Vagina (tissue), 2 donors: ENCODE data around the gene HEPHL1. TPM values are rescaled to one million over a fixed set of nuclear protein-coding genes. Genes with fewer than 3 reads are reported as not detected.

Experiments used
- DNase-seq, 2 donors: peaks; one replicate each; pipeline ENCODE4 v3.0.0-alpha.2; 2017; ENCODE audit errors: extremely low spot score in 2 of 2
- H3K27ac ChIP-seq: fragments of 200-600 bp; sonication (generic); one replicate; pipeline ENCODE4 v1.5.1; 2019
- H3K27me3 ChIP-seq: fragments of 200-600 bp; sonication (generic); one replicate; pipeline ENCODE4 v1.5.1; 2019
- H3K36me3 ChIP-seq, 2 donors: fragments of 200-600 bp; sonication (generic); one replicate each; pipeline ENCODE4 v1.5.1; 2017 to 2019
- H3K4me1 ChIP-seq: fragments of 200-600 bp; sonication (generic); one replicate; pipeline ENCODE4 v1.5.1; 2019
- H3K4me3 ChIP-seq, 2 donors: fragments of 200-600 bp; sonication (generic); 1 replicate in 1 of 2; 2 replicates in 1 of 2; pipeline ENCODE4 v1.5.1; 2016 to 2019
- H3K9me3 ChIP-seq: fragments of 200-600 bp; sonication (generic); one replicate; pipeline ENCODE4 v1.5.1; 2019
- POLR2A ChIP-seq, 2 donors: fragments of 450-650 bp; IDR thresholded peaks; one replicate each; pipeline ENCODE4 v1.6.1; 2017; ENCODE audit warnings: antibody characterized with exemption in 2 of 2, mild to moderate bottlenecking in 2 of 2, moderate library complexity in 2 of 2
- POLR2AphosphoS5 ChIP-seq, 2 donors: sonication (generic); formaldehyde crosslinking; IDR thresholded peaks; one replicate each; pipeline ENCODE4 v1.9.0; 2017; ENCODE audit warnings: antibody characterized with exemption in 2 of 2, mild to moderate bottlenecking in 2 of 2, low read depth in 1 of 2; ENCODE audit not compliant: insufficient read depth in 1 of 2
- intact Hi-C: fragments of 100-400 bp; cut with DNase I; formaldehyde crosslinking; loops from one replicate; pipeline ENCODE4 v1.15.1; 2023
- total RNA-seq: library from RNA; depleted of rRNA; stranded (reverse); fragments of >200 nt; gene quantifications from one replicate; pipeline ENCODE4 v1.2.3, GENCODE V29; 2016
- TF ChIP-seq, protein P1 (sequence below), 3 experiments: fragments of 450-650 bp in 2 of 3; fragments of 200-600 bp in 1 of 3; sonication (generic) in 1 of 3; IDR thresholded peaks; one replicate each; pipeline ENCODE4 v1.5.1; 2017 to 2019; ENCODE audit warnings: antibody characterized with exemption in 3 of 3, mild to moderate bottlenecking in 2 of 3, moderate library complexity in 2 of 3

The HEPHL1 gene
- total RNA-seq, 1 donor from 2014 or later = 1.7 TPM

DNA sequence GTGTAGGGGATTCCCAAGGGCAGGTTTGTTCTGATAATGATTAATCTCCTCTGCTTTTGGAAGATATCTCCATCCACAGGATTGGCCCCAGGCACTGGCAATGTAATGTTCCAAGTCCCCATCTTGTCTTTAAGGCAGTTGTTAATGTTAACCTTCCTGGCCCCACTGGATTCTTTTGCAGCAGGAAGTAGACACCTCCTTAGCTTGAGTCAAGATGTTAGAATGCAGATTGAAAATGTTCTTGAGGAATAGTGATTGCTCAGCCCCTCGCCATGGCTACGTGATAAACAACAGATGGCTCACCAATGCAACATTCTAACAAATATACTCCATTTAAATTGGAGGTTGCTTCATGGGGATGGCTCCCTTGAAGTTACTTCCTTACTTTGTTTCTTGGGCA, 7.3 kb downstream of the HEPHL1 start:
- H3K4me3 ChIP-seq = no peak overlapping the region
- intact Hi-C loops = loop anchor here (10.0 kb wide), 1 partner anchor 1994 kb away; no protein-coding TSS in a partner anchor
- peak in 1 of 2 donors; percentile 72 for DNase-seq
- H3K4me1 ChIP-seq = no peaks in the 10 kb centered on the region
- no peaks in the 10 kb centered on the region for H3K27me3 ChIP-seq
- H3K9me3 ChIP-seq = no peaks in the 10 kb centered on the region
- H3K27ac ChIP-seq = no peak overlapping the region
- no peaks in the 10 kb centered on the region for H3K36me3 ChIP-seq
- TF ChIP-seq POLR2A (IDR thresholded peaks at IDR 0.05) (no peak), POLR2AphosphoS5 (IDR thresholded peaks at IDR 0.05; ENCODE audit: insufficient read depth in 1 of 2, low read depth in 1 of 2) (no peak)
- TF ChIP-seq, protein P1, sequence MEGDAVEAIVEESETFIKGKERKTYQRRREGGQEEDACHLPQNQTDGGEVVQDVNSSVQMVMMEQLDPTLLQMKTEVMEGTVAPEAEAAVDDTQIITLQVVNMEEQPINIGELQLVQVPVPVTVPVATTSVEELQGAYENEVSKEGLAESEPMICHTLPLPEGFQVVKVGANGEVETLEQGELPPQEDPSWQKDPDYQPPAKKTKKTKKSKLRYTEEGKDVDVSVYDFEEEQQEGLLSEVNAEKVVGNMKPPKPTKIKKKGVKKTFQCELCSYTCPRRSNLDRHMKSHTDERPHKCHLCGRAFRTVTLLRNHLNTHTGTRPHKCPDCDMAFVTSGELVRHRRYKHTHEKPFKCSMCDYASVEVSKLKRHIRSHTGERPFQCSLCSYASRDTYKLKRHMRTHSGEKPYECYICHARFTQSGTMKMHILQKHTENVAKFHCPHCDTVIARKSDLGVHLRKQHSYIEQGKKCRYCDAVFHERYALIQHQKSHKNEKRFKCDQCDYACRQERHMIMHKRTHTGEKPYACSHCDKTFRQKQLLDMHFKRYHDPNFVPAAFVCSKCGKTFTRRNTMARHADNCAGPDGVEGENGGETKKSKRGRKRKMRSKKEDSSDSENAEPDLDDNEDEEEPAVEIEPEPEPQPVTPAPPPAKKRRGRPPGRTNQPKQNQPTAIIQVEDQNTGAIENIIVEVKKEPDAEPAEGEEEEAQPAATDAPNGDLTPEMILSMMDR (IDR thresholded peaks at IDR 0.05) = no peak

DNA sequence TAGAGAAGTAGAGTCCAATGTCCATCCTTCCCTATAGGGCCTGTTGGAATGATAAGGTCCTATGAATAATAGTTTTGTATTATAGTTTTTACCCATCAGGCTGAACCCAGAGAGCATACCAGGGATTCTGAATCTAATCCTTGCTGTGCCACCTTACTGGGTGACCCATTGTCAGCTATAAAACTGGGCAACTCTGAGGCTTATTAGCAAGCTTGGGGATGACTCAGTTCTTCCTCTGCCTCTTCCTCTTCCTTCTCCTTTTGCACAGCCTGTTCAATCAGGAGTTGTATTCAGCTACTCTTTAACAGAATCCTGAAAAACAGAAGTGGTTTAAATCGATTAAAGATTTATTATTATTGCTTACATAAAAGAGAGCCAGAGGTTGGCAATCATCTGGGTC, 8.9 kb downstream of the HEPHL1 start:
- Histone ChIP-seq H3K4me3 (no peak overlapping the region), H3K27me3 (no peaks in the 10 kb centered on the region), H3K36me3 (no peaks in the 10 kb centered on the region), H3K4me1 (no peaks in the 10 kb centered on the region), H3K27ac (no peak overlapping the region), H3K9me3 (no peaks in the 10 kb centered on the region)
- no peak for DNase-seq
- TF ChIP-seq, protein P1 (IDR thresholded peaks at IDR 0.05) = no peak
- TF ChIP-seq POLR2AphosphoS5 (IDR thresholded peaks at IDR 0.05; ENCODE audit: insufficient read depth in 1 of 2, low read depth in 1 of 2) (no peak), POLR2A (IDR thresholded peaks at IDR 0.05) (no peak)
- intact Hi-C loops = no loop called here

DNA sequence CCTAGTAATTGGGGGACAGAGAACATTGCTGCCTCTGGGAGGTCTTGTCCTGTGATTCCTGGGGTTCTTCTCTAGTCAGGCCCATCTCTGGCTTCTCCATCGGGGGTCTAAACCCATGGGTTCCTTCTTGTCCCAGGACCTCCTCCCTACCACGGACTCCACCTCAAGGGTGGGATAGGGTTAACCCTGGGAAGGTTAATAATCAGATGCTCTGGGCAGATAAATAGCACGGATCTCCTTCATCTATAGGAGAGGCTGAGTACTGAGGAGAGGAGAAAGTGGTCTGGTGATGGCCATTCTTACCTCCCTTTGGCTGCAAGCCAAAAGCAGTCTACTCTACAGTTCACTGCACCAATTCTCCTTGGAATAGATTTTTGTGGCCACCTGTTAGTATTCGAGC, 10.5 kb downstream of the HEPHL1 start:
- TF ChIP-seq POLR2AphosphoS5 (IDR thresholded peaks at IDR 0.05; ENCODE audit: insufficient read depth in 1 of 2, low read depth in 1 of 2) (no peak), POLR2A (IDR thresholded peaks at IDR 0.05) (no peak)
- TF ChIP-seq, protein P1 (IDR thresholded peaks at IDR 0.05) = no peak

DNA sequence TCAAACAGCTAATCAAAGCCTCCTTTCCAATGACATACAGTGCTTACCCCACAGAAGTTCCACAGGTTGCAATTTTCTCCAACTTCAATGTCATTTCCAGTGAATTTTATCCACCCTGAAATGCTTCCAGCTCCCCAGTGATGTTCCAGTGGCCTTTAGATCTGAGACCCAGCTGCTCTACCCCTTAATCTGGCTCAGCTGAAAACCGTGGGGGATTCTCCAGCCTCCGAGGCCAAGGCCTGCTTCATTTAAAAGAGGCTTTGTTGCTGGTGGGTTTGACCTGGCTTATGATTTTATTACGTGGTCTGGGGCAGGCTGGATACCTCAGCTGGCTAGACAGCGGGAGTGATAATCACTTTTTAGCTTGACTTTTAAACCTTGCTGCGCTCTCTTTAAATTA, 10.9 kb downstream of the HEPHL1 start:
- Histone ChIP-seq H3K4me3 (no peak overlapping the region), H3K36me3 (no peaks in the 10 kb centered on the region), H3K27ac (no peak overlapping the region), H3K4me1 (no peaks in the 10 kb centered on the region), H3K27me3 (no peaks in the 10 kb centered on the region), H3K9me3 (no peaks in the 10 kb centered on the region)
- intact Hi-C loops = no loop called here
- DNase-seq = no peak
- TF ChIP-seq POLR2AphosphoS5 (IDR thresholded peaks at IDR 0.05; ENCODE audit: insufficient read depth in 1 of 2, low read depth in 1 of 2) (no peak), POLR2A (IDR thresholded peaks at IDR 0.05) (no peak)
- TF ChIP-seq, protein P1 (IDR thresholded peaks at IDR 0.05) = no peak

More for the DNA sequence above, 10.5 kb downstream of the HEPHL1 start:
- peak in 1 of 2 donors; percentile 69 for DNase-seq
- Histone ChIP-seq H3K36me3 (no peaks in the 10 kb centered on the region), H3K9me3 (no peaks in the 10 kb centered on the region), H3K27ac (no peak overlapping the region), H3K4me1 (no peaks in the 10 kb centered on the region), H3K27me3 (no peaks in the 10 kb centered on the region), H3K4me3 (no peak overlapping the region)
- intact Hi-C loops = no loop called here

DNA sequence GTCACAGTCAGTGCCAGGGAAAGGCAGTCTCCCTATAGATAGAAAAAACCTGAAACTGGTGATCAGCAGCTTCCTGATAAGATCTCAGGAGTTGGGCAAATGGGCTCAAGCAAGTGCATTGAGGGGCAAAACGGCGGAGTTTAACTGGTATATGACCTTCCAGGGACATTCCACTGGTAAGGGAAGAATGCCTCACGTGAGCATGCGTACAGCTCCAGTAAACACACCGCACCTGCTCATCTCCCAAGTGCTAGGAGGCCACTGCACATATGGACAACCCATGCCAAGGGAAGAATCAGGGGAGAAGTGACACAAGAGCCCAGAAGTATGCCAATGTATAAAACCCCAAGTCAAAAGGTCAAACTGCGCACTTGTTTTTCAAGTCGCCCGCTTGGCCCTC, 11.6 kb downstream of the HEPHL1 start:
- TF ChIP-seq POLR2A (IDR thresholded peaks at IDR 0.05) = no peak
- no peak for TF ChIP-seq POLR2AphosphoS5 (IDR thresholded peaks at IDR 0.05; ENCODE audit: insufficient read depth in 1 of 2, low read depth in 1 of 2)
- TF ChIP-seq, protein P1 (IDR thresholded peaks at IDR 0.05) = no peak
- no peaks in the 10 kb centered on the region for H3K27me3 ChIP-seq
- peak in 1 of 2 donors; percentile 54 for DNase-seq
- H3K4me1 ChIP-seq = no peaks in the 10 kb centered on the region
- intact Hi-C loops = no loop called here
- H3K27ac ChIP-seq = no peak overlapping the region
- no peaks in the 10 kb centered on the region for H3K9me3 ChIP-seq
- H3K36me3 ChIP-seq = no peaks in the 10 kb centered on the region
- no peak overlapping the region for H3K4me3 ChIP-seq
